Pons (tissue), 1 donor: ENCODE data around the gene GTF3C2.
A peak's percentile ranks its signal among the peaks of the same experiment; 100 is the strongest.
"Not testable (repeated sequence)": the region's sequence is repeated elsewhere in the genome, so short reads cannot be mapped to it uniquely, and the experiment has no call there.

Experiments used
- DNase-seq: peaks from one replicate; pipeline ENCODE4 v3.0.0-alpha.2; 2016; ENCODE audit warnings: low spot score

Gene GTF3C2

DNA sequence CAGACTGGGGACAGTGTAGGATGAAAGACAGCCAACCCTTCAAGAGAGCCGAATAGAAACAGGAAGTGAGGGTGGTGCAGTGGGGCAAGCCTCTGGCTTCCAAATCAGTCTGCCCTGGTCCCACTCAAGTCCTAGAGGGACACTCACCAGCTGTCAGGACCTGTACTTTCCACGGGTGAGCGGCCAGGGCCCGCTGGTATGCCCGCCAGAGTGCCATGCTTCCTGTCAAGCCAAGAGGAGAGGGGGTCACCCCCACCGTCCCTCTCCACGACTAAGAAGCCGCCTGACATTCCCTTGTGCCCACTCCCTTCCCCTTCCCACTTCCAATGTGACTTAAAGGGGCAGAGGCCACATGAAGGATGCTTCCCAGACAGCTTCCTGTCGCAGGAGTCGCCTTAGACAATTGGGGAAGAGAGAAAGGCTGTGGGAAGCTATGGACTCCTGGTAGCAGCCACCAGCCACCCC, 34.2 kb downstream of the GTF3C2 start:
- DNase-seq: no peak

DNA sequence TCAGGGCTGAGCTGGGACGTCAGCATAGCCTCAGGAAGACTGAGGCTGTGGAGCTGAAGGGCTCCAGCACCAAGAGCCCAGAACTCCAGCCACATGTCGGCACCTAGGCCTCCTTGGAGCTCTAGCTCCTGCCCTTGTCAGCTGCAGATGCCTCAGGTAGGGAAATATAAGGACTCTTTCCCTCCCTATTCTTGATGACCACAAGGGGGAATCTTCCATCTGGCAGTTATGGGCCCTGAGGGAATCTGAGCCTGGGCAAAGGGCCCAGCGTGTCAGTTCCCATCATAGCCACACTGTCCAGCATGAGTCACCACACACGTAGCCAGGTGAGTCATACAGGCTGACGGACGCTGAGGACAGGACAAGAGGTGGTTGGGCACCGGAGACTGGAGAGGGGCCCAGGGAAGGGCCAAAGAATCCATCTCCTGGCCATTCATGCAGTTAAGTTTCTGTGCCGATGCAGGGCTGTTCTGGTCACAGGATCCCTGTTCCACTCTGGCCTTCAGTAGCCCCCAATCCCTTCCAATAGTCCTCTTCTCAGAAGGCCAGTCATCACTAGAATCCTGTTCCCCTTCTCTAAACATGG, 35.5 kb downstream of the GTF3C2 start:
- no peak for DNase-seq

DNA sequence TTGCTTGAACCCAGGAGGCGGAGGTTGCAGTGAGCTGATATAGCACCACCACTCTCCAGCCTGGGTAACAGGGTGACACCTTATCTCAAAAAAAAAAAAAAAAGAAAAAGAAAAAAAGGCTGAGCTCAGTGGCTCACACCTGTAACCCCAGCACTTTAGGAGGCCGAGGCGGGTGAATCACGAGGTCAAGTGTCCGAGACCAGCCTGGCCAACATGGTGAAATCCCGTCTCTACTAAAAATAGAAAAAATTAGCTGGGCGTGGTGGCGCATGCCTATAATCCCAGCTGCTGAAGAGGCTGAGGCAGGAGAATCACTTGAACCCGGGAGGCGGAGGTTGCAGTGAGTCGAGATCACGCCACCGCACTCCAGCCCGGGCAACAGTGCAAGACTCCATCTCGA, 36.7 kb downstream of the GTF3C2 start:
- DNase-seq: not testable (repeated sequence)

DNA sequence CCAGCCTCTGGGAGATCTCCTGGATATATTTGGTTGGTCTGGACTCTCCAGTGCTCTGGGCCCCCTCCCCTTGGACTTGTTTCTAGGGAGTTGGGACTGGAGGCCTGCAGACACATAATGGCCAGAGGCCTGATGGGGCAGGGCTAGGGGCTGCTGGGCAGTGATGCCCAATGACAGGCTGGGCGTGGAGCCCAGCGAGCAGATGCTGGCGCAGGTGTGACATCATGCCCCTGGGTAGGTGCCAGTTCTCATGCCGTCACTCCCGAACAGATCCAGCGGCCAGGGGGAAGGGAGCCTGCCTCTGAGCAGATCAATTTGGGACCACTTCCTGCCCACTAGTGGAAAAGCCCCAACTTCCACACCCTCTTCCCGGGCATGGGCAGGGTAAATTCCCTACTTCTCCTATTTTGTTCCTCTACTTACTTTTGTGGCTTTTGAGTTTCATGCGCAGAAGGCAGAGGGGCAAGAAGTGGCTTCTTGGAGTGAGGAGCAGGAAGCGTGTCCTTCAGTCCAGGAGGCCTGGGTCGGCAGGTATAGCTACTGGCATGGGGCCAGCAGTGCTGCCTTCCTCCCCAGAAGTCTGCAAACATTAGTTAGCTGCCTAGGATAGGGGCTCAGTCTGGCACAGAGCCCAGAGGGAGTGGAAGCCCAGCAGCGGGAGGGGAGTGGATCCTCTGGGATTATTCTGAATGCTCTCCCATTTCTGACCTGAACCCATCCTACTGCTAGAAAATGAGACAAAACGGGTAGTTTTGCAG, 39.7 kb downstream of the GTF3C2 start:
- peak; percentile 20 for DNase-seq

DNA sequence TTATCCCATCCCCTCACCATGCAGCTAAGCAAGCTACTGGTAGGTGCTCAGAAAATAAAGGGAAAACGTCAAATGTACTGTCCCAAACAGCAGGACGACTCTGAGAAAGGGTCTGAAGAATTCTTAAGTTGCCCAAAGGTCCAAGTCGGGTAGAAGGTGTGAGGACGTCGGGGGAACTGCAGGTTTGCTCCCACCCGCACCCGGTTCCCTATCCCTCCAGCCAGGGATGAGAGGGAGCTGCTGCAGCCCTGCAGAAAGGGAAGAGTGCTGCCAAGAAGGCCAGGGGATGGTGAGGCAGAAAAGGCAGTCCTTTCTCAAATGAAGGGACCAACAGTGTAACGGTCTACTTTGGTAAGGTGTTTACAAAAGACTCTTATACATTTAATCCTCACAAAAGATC, 41.4 kb downstream of the GTF3C2 start:
- no peak for DNase-seq

DNA sequence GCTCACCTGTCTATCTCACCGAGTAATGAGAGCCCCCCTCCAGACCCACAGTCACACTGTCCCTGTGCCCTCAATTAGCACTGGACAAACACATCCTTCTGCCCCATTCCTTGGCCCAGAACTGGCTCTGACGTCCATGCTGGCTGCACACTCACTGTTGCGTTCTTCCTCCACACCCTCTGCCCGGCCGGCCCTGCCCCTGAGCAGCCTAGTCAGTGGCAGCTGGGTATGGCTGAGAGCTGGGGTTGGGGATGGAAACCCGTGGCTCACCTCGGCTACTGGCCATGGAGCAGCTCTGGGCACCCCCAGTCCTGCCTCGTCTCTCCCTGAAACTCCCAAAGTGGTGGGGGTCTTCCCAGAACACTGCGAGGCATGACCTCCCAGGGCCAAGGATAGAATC, 41.9 kb downstream of the GTF3C2 start:
- DNase-seq: no peak

DNA sequence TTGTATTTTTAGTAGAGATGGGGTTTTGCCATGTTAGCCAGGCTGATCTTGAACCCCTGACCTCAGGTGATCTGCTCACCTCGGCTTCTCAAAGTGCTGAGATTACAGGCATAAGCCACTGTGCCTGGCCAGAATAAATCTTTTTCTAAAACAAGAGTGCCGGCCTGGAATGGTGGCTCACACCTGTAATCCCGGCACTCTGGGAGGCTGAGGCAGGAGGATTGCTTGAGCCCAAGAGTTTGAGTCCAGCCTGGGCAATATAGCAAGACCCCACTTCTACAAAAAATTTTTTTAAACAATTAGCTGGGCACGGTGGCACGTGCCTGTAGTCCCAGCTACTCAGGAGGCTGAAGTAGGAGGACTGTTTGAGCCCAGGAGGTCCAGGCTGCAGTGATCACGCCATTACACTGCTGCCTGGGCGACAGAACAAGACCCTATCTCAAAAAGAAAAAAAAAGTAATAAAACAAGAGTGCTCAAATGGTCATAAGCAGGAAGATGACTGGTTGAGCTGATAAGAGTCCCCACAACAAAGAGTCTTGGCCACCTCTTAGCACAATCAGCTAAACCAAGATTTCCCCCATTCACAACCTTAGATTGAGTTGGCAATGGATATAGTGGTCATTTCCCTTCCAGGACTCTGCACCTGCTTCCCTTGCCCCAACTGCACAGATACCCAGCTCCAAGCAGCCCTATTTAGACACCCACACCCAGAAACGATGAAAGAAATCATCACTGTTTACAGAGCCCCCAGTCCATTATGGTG, 42.5 kb downstream of the GTF3C2 start:
- DNase-seq: no peak

DNA sequence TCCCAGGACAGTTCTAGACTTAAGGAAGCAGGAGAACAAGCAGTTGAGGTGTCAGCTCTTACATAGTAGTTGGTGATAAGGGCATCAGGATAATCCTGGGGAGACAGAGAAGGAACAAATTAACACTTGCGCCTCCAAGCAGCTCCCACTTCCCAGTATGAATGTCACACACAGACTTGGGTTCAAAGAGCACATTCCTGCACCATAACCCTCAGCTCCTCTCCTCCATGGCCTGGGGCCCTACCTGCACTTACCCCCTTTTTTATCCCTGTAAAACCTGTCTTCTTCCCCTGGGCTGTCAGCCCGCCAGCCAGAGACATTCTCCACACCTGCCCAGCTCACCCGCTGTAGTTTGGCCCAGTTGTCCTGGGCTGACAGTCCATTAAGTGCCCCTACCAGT, 44.4 kb downstream of the GTF3C2 start:
- no peak for DNase-seq

DNA sequence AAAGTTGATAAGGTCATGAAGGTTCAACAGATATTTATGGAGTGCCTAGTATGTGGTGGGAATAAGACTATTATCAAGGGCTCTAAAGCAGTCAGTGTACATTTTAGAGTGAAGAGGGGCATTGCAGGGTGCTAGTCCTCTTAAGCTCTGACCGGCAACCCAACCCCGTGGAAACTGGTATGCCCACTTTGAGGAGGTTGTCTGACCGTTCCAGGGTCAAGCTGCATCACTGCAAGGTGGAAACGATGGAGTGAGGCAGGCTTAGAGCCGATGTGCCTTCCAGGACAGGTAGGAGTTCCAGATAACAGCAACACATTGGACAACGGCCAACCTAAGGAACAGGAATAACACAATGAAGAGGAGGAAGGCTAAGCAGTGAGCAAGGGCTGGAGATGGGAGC, 46.9 kb downstream of the GTF3C2 start:
- no peak for DNase-seq

DNA sequence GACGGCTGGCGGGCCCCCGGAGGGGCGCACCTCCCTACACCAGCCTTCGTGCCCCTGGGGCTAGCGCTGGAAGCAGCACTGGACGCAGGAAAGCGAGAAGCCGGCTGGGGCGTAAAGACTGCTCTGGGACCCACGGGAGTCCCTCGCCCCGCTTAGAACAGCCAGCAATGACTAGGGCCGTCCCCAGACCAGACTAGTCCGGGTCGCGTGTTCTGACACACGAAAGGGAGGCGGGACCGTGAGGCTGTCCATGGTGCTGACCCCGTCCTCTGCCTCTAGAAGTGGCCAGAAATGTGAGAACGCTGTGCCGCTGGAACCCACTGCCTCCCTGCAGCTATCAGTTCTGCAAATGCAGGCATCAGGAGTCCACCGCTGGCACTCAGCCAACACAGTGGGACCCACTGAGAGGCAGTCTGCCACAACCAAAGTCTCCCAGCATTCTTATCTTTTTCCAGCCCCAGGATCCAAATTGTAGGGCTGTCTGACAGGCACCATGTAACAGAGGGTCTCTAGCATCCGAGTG, 48.1 kb downstream of the GTF3C2 start, which contains the start of gene UCN:
Gene UCN (minus strand): TSS at position 87 of the 523 bp plus-strand sequence. CDS start 550 bp downstream, outside the sequence.
- no peak for DNase-seq

DNA sequence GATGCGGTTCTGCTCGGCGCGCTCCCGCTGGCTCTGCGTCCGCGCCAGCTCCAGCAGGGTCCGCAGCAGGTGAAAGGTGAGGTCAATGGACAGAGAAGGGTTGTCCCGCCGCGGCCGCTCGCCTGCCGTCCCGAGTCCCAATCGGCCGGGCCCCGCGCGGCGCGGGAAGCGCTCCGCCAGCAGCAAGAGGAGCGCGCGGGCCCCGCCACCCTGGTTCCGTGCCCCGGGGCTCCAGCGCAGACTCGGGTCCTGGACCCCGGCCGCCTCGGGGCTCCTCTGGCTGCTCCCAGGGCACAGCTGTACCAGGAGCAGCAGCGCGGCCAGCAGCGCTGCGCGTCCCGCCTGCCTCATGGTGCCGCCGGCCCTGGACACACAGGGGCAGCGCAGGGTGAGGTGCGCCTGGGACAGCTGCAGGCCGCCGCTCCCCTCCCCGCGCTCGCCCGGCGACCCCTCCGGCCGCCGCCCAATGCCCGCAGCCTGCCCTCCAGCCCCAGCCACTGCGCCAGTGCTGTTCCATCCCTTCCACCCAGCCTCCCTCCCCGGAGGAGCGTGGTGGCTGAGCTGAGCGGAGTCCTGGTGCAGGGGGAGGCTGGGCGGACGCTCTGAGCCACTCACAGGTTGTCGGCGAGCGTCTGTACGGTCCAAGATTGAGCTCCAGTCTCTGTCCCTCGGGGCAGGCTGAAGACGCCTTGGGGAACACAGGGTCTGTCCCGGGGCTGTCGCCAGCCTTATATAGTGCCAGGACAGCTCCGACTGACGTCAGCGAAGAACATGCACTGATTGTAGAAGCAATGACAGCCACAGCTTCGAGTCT, 48.8 kb downstream of the GTF3C2 start:
- no peak for DNase-seq

DNA sequence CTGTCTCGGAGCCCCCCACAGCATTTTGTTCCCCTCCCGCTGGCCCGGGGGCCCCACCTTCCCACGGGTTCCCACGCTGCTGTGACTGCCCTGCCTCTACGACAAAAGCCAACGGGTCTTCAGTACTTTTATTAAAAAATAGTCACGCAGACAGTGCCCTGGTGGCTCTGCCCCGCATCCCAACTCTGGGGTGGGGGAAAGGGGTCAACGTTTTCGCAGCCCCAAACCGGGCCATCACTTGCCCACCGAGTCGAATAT, 49.3 kb downstream of the GTF3C2 start:
- no peak for DNase-seq

DNA sequence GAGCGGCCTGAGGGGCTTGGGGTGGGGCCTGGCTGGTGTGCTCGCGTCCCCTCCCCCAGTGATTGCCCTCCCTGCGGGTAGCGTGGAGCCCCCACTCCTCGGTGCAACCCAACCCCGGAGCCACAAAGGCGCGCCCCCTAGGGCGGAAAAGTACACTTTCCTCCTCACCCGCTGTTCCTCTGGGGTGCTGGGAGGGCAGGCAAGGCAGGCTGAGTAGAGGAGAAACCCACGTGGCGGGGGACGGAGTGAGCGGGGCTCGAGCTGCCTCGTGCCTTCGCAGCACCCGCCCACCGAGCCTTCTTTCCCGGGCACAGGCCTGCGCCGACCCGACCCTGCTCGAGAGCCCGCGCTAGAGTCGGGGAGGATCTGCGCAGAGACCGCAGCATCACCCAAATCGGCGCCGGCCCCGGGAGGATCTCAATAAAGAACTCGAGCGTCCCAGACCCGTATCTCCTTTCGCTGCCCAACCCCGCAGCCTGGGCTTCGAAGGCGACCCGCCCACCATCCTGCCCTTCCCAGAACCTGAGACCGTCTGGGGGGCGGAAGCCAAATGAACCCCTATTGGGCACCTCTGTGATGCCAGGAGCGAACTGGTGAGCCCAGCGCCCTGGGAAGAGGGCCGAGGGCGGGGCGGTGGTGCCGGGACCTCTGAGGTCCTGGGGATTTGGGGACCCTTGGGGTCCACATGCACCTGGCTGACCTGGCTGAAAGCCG, 49.8 kb downstream of the GTF3C2 start:
- DNase-seq: no peak

DNA sequence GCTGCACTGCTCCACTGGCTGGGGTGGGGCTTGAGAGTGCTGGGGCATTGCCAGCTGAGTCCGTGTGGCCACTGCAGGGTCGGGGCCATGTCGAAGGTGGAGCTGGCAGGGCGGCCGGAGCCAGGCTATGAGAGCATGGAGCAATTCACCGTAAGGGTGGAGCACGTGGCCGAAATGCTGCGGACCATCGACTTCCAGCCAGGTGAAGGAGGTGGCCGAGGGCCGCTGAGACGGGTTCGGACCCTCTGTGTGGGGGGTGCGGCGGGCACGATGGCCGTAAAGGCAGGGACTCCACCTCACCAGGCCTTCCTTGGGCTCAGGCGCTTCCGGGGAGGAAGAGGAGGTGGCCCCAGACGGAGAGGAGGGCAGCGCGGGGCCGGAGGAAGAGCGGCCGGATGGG, 50.4 kb downstream of the GTF3C2 start:
- DNase-seq: no peak

DNA sequence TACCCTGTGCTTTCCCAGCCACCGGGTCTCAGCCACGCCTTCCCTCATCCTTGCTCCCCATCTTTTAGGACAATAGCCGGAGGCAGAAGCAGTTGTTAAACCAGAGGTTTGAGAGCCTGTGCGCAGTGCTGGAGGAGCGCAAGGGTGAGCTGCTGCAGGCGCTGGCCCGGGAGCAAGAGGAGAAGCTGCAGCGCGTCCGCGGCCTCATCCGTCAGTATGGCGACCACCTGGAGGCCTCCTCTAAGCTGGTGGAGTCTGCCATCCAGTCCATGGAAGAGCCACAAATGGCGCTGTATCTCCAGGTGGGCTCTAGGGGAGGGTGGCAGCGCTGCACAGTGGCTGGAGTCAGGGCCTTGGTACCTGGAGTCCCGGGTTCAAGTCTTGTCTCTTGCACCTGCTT, 51.0 kb downstream of the GTF3C2 start:
- no peak for DNase-seq

DNA sequence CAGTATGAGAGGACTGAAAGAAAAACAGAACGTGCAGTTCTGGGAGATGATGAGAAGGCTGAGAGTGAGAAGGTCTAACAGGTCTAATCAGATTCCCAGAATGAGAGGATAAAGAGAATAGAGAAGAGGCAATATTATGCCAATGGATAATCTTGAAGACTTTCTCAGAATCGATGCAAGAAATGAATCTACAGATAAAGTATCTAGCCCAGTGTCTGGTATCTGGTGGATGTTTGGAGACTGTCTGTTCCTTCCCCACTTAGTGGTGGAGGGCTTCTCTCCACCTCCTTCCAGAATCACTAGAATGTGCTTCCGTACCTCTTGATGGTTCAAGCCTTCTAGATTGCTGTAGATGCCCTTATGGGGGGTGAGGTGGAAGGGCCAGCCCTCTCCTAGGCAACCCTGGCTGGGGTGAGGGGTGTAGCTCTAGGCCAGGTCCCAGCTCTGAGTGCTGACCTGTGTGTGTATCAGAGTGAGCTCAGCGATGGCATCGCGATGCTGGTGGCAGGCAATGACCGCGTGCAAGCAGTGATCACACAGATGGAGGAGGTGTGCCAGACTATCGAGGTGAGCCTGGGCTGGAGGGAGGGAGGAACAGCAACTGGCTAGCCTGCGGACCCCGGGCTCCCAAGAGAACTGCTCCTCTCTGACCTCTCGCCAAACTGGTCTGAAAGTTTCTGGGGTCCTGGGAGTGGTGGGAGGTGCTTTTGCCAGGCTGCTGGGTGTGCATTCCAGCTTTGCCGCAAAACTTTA, 51.9 kb downstream of the GTF3C2 start:
- DNase-seq: no peak

DNA sequence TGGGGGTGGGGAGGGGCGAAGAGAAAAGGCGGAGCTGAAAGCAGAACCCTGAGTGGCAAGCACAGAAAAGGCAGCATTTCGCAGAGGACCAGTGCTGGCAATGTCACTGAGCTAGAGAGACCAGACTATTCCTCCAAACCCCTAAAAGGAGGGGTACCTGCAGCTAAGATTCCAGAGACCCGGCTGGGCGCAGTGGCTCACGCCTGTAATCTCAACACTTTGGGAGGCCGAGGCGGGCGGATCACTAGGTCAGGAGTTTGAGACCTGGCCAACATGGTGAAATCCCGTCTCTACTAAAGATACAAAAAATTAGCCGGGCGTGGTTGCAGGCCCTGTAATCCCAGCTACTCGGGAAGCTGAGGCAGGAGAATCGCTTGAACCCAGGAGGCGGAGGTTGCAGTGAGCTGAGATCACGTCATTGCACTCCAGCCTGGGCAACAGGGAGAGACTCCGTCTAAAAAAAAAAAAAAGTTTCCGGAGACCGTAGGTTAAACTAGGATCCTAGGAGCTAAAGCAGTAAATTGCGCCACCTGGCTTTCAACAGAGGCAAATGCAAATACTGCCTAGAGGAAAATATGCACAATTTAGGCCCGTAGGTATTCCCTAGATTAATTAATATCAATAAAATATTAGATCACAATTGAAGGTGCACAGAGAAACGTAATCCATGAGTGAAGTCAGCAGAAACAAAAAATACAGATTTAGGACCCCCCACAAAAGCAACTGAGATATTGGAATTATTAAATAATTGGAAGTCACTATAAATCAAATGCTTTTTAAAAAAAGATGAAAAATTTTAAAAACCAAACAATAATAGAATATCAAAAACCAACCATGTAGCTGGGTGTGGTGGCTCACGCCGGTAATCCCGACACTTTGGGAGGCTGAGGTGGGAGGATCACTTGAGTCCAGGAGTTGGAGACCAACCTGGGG, 53.2 kb downstream of the GTF3C2 start:
- peak; percentile 58 for DNase-seq

DNA sequence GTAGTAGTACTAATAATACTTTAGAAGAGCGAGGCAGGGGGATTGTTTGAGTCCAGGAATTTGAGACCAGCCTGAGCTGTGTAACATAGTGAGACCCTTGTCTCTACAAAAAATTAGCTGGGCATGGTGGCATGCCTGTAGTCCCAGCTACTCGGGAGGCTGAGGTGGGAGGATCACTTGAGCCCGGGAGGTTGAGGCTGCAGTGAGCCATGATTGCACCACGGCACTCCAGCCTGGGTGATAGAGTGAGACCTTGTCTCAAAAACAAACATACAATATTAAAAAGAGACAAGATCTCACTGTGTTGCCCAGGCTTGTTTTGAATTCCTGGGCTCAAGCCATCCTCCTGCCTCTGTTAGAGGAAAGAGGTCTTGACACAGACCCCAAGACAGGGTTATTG, 56.0 kb downstream of the GTF3C2 start:
- DNase-seq: not testable (repeated sequence)

DNA sequence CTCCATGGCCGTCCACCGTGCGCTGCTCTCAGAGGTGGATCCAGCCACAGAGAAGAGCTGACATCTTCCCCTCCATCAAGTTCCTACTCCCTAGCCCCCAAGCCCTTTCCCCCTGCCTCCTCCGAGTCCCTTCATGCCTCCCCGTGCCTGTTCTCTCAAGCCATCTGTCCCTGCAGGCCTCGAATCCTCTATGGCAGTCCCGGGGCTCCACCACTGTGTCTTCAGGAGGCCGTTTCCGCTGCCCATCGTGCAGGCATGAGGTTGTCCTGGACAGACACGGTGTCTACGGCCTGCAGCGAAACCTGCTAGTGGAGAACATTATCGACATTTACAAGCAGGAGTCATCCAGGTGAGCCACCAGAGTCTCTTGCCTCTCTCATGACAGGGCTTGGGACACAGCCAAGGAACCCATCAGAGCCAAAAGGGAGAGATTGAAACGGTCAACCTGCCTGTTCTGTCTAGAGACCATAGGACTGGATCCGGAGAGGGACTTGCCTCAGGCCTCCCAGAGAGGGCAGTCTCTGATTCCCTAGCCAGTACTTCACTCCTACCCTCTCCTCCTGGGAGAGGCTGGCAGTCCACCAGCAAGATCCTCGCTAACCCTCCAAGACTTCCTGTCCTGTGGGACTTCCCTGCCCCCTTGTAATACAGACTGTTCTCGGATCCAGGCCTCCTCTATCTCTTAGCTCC, 58.0 kb downstream of the GTF3C2 start:
- no peak for DNase-seq
